SK-N-MC (cell line): ENCODE results near the gene KCNMA1.

Experiments used
- DNase-seq: peaks from one replicate; pipeline ENCODE4 v3.0.0-alpha.2; 2011; ENCODE audit warnings: low read depth, low spot score
- H3K27ac ChIP-seq: fragments of 200-600 bp; sonication (generic); 2 replicates; pipeline ENCODE4 v1.5.1; 2016; ENCODE audit warnings: mixed run types
- H3K36me3 ChIP-seq: fragments of 200-600 bp; sonication (generic); 2 replicates; pipeline ENCODE4 v1.6.1; 2017; ENCODE audit warnings: antibody characterized with exemption, low read length, mixed read lengths; ENCODE audit not compliant: insufficient read depth
- H3K4me3 ChIP-seq: fragments of 200-600 bp; sonication (generic); 2 replicates; pipeline ENCODE4 v1.5.1; 2016
- H3K9ac ChIP-seq: fragments of 200-600 bp; sonication (generic); 2 replicates; pipeline ENCODE4 v1.8.0; 2017; ENCODE audit warnings: mixed run types, mixed read lengths; ENCODE audit not compliant: insufficient read length
- H3K9me3 ChIP-seq: fragments of 200-600 bp; sonication (generic); 2 replicates; pipeline ENCODE4 v1.6.1; 2017; ENCODE audit warnings: low read depth, mild to moderate bottlenecking, antibody characterized with exemption, low read length, moderate library complexity, mixed read lengths
- EZH2 ChIP-seq: fragments of 200-600 bp; sonication (generic); IDR thresholded peaks from one replicate; pipeline ENCODE4 v1.6.1; 2017; ENCODE audit warnings: antibody characterized with exemption
- FOXP2 ChIP-seq: optimal IDR thresholded peaks from 2 replicates; pipeline ENCODE3; 2011; ENCODE audit warnings: mild to moderate bottlenecking, moderate library complexity; ENCODE audit not compliant: insufficient read depth; ENCODE audit errors: extremely low read length, control extremely low read depth
- POLR2AphosphoS5 ChIP-seq: IDR thresholded peaks from 2 replicates; pipeline ENCODE4 v1.6.1; 2012; ENCODE audit warnings: mild to moderate bottlenecking, low read depth, low read length, borderline replicate concordance

KCNMA1 gene

DNA sequence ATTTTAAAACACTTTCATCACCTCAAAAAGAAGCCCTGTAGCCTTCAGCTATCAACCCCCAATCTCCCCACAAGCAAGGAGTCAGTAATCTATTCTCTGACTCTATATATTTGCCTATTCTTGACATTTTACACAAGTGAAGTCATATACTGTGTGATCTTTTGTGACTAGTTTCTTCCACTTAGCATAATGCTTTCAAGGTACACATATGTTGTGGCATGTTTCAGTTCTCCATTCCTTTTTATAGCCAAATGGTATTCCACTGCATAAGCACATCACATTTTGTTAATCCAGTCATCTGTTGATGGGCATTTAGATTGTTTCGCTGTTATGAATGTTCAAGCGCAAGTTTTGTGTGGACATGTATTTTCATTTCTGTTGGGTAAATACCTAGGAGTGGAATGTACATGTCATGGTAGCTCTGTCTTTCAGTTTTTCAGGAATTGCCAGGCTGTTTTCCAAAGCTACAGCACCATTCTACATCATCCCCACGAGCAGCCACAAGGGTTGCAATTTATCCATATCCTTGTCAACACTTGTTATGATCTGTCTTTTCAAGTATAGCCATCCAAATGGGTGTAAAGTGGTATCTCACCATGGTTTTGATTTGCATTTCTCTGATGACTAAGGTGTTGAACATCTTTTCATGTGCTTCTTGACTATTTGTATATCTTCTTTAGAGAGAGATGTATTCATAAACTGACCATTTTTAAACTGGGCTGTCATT, 405.6 kb downstream of the KCNMA1 start:
- no peak overlapping the region for H3K27ac ChIP-seq
- H3K9me3 ChIP-seq, result no peaks in the 10 kb centered on the region
- DNase-seq, result no peak
- no peaks in the 10 kb centered on the region for H3K36me3 ChIP-seq
- TF ChIP-seq POLR2AphosphoS5 (no peak), FOXP2 (no peak), EZH2 (no peak)
- no peak overlapping the region for H3K4me3 ChIP-seq
- no peak overlapping the region for H3K9ac ChIP-seq

DNA sequence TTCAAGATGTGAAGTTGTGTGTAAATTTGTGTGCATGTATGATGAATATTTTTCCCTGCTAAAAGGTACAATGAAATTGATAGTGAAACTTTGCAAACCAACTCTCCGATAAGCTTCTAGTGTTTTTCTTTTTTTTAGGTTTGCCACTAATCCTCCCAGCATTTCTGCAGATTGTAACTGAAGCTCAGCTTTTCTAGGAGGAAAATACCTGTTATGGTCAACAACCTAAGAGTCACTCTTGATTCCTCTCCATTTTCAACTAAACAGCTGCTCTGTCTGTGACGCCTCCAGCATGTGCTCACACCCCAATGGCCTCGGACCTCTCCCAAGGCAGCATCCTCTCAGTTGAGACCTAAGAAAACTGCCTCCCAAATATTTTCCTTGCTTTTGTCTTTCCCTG, 406.2 kb downstream of the KCNMA1 start:
- Histone ChIP-seq H3K9me3 (no peaks in the 10 kb centered on the region), H3K27ac (no peak overlapping the region), H3K9ac (no peak overlapping the region), H3K36me3 (no peaks in the 10 kb centered on the region), H3K4me3 (no peak overlapping the region)
- no peak for TF ChIP-seq FOXP2
- no peak for DNase-seq

DNA sequence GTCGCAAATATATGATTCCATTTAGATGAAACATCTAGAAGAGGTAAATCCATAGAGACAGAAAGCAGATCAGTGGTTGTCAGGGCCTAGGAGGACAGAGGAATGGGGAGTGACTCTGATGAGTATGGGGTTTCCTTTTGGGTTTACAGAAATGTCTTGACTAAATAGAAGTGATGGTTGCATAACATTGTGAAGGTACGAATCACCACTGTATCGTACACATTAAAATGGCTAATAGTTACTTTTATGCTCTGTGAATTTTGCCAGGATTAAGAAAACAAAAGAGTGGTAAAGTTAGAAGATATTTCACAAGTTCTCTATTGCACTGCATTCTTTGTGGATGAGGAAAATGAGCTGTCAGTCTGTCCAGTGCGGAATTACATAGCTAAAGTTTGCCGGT, 407.4 kb downstream of the KCNMA1 start:
- no peaks in the 10 kb centered on the region for H3K36me3 ChIP-seq
- H3K27ac ChIP-seq, result no peak overlapping the region
- TF ChIP-seq POLR2AphosphoS5 (no peak), EZH2 (no peak), FOXP2 (no peak)
- no peaks in the 10 kb centered on the region for H3K9me3 ChIP-seq
- no peak overlapping the region for H3K9ac ChIP-seq
- no peak for DNase-seq
- no peak overlapping the region for H3K4me3 ChIP-seq

- TF ChIP-seq EZH2 (no peak), FOXP2 (no peak), POLR2AphosphoS5 (no peak)
- no peak for DNase-seq
- Histone ChIP-seq H3K9ac (no peak overlapping the region), H3K36me3 (no peaks in the 10 kb centered on the region), H3K27ac (no peak overlapping the region), H3K4me3 (no peak overlapping the region), H3K9me3 (no peaks in the 10 kb centered on the region)
Observed at GRCh38 chr10:77229704-77230103, 407.9 kb downstream of the KCNMA1 start.

DNA sequence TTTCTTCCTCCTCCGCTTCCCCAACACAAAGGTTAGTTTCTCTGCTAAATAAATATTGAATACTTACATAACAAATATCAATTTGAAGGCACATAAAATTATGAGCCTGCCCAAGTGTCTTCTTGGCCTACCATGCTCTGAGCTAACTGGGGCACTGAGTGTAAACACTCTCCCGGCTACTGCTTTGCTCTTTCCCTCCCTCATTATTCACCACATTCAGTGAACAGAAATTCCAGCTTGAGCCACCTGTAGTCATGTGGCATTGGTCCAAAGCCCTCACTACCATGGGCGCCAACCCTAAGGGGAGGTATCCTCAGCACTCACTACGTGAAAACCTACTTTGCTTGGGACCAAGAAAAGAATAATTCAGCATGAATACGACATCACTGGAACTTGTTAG, 409.0 kb downstream of the KCNMA1 start:
- H3K27ac ChIP-seq, result no peak overlapping the region
- no peak overlapping the region for H3K9ac ChIP-seq
- no peaks in the 10 kb centered on the region for H3K9me3 ChIP-seq
- no peak for DNase-seq
- H3K4me3 ChIP-seq, result no peak overlapping the region
- no peaks in the 10 kb centered on the region for H3K36me3 ChIP-seq
- TF ChIP-seq EZH2, result no peak
- no peak for TF ChIP-seq FOXP2
- TF ChIP-seq POLR2AphosphoS5, result no peak

DNA sequence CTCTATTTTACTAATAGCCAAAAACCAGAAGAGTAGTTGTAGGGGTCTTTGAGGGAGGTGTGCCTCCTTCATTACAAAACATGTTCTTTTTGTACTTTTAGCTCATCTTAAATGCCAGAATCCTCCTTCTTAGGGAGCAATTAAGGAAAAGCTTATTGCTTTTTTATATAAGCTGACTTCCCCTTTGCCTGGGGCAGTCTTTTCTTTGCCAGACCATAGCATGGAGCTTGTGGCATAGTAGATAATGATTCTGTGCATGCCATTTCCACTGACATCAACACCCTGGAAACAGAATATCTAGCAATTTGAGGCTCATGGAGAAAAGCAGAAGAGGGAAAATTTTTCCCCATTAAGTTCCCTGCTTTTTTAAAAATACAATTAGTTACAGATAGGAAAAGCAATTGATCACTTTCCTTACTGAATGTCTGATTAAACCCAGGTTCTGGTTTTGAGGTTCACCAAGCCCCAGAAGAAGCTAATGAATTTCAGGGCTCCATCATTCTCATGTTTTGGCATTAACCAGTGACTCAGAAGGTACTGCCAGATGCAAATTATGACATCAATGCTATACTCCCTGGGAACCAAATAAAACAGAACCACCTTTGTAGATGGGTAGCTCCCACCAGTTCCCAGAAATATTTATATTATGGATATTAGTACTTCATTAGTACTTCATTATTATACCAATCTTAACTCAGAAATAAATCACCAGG, 410.6 kb downstream of the KCNMA1 start:
- Histone ChIP-seq H3K27ac (no peak overlapping the region), H3K9ac (no peak overlapping the region), H3K4me3 (peak overlapping the region; percentile 42; the same call in 1 of the 2 replicates), H3K9me3 (no peaks in the 10 kb centered on the region), H3K36me3 (no peaks in the 10 kb centered on the region)
- TF ChIP-seq FOXP2, result no peak
- TF ChIP-seq EZH2, result no peak
- TF ChIP-seq POLR2AphosphoS5, result no peak
- DNase-seq, result peak; percentile 58

DNA sequence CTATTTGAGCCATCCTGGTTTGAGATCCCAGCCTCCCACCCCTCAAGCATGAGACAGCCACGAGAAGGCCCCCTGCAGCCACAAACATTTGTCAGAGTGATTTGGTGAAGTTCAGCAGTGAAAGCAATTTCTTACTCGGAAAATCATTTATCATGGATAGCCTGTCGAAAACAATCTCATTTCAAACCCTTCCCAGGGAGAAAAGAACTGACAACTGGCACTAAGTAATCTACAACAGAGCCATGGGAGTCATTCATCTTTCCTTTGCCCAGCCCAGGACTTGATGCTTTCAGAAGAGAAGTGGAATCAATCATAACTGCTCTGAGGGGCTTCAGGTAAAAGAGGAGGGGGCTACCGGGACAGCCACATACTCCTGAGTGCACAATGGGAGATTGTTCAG, 411.2 kb downstream of the KCNMA1 start:
- DNase-seq, result no peak
- H3K4me3 ChIP-seq, result peak overlapping the region; percentile 42; the same call in 1 of the 2 replicates
- H3K9ac ChIP-seq, result no peak overlapping the region
- no peaks in the 10 kb centered on the region for H3K9me3 ChIP-seq
- no peak for TF ChIP-seq FOXP2
- TF ChIP-seq EZH2, result no peak
- TF ChIP-seq POLR2AphosphoS5, result no peak
- H3K36me3 ChIP-seq, result no peaks in the 10 kb centered on the region
- no peak overlapping the region for H3K27ac ChIP-seq

GRCh38 chr10:77226020-77226419, 411.6 kb downstream of the KCNMA1 start:
- Histone ChIP-seq H3K9ac (no peak overlapping the region), H3K9me3 (no peaks in the 10 kb centered on the region), H3K27ac (no peak overlapping the region)

More at GRCh38 chr10:77226020-77226419, 411.6 kb downstream of the KCNMA1 start:
- Histone ChIP-seq H3K4me3 (peak overlapping the region; percentile 42; the same call in 1 of the 2 replicates), H3K36me3 (no peaks in the 10 kb centered on the region)
- TF ChIP-seq POLR2AphosphoS5, result no peak
- TF ChIP-seq EZH2, result no peak
- no peak for TF ChIP-seq FOXP2
- no peak for DNase-seq
